ENCODE results near the gene ARL6IP4.

The ARL6IP4 gene

GRCh38 chr12:122990961-122991622 is 10.6 kb downstream of the ARL6IP4 start:
- Histone ChIP-seq H3K4me3 (ENCODE audit: low read length) (no peak overlapping the region), H2AFZ (ENCODE audit: low read length) (no peak overlapping the region), H3K79me2 (ENCODE audit: low read length) (no peaks in the 10 kb centered on the region), H3K36me3 (replicated peaks; ENCODE audit: insufficient read depth, low read length) (no peaks in the 10 kb centered on the region), H3K9me3 (replicated peaks; ENCODE audit: insufficient read depth, low read length) (no peaks in the 10 kb centered on the region), H3K9me2 (replicated peaks; ENCODE audit: insufficient read depth, low read length) (no peaks in the 10 kb centered on the region), H3K4me2 (ENCODE audit: low read depth, low read length) (no peak overlapping the region), H3K9ac (ENCODE audit: low read length) (no peak overlapping the region), H3F3A (ENCODE audit: insufficient read depth, low read length) (no peaks in the 10 kb centered on the region), H3K4me1 (ENCODE audit: low read length) (no peaks in the 10 kb centered on the region), H3K27me3 (replicated peaks; ENCODE audit: insufficient read depth, low read length) (no peaks in the 10 kb centered on the region), H3K27ac (ENCODE audit: low read length) (no peak overlapping the region), H4K20me1 (ENCODE audit: insufficient read depth, low read length) (no peaks in the 10 kb centered on the region)
- TF ChIP-seq EZH2 (optimal IDR thresholded peaks at IDR 0.05; ENCODE audit: low read depth, low read length), result no peak
- no peak for TF ChIP-seq EZH2phosphoT487 (IDR thresholded peaks at IDR 0.05; ENCODE audit: low read length)
- DNase-seq, result no peak

DNA sequence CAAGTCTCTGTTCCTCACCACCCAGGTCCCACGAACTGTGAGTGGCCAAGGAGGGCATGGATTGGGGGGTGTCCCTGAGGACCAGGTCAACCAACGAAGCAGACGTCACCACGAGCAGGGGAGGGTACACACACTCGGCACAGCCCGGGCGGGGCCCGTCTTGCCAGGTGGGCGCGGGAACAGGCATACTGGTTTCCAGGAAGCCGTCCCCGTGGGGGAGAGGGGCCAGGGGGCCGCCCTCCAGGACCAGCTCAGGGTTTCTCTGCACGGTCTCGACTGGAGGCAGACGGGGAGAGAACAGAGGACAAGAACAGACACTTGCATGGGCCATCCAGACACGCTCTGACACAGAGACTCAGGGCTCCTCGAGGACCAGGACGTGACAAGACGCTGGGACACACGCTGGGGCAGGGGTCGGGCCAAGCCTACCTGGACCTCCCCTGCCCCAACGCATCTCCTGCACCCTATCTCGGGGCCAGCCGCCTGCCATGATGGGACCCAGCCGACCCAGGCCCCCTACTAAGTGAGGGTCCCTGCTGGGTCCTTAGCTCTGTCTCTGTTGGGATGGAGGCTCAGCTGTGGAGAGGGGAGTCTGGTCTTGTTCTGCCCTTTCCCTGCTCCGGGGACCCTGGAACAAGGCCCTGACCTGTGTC is 11.3 kb downstream of the ARL6IP4 start:
- TF ChIP-seq, protein P1, sequence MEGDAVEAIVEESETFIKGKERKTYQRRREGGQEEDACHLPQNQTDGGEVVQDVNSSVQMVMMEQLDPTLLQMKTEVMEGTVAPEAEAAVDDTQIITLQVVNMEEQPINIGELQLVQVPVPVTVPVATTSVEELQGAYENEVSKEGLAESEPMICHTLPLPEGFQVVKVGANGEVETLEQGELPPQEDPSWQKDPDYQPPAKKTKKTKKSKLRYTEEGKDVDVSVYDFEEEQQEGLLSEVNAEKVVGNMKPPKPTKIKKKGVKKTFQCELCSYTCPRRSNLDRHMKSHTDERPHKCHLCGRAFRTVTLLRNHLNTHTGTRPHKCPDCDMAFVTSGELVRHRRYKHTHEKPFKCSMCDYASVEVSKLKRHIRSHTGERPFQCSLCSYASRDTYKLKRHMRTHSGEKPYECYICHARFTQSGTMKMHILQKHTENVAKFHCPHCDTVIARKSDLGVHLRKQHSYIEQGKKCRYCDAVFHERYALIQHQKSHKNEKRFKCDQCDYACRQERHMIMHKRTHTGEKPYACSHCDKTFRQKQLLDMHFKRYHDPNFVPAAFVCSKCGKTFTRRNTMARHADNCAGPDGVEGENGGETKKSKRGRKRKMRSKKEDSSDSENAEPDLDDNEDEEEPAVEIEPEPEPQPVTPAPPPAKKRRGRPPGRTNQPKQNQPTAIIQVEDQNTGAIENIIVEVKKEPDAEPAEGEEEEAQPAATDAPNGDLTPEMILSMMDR (IDR thresholded peaks at IDR 0.05; ENCODE audit: low read length), result no peak
- TF ChIP-seq EZH2 (optimal IDR thresholded peaks at IDR 0.05; ENCODE audit: low read depth, low read length) (no peak), EZH2phosphoT487 (IDR thresholded peaks at IDR 0.05; ENCODE audit: low read length) (no peak)
- Histone ChIP-seq H3K79me2 (ENCODE audit: low read length) (no peaks in the 10 kb centered on the region), H3K4me1 (ENCODE audit: low read length) (no peaks in the 10 kb centered on the region), H3F3A (ENCODE audit: insufficient read depth, low read length) (no peaks in the 10 kb centered on the region), H3K9me3 (replicated peaks; ENCODE audit: insufficient read depth, low read length) (no peaks in the 10 kb centered on the region), H3K9me2 (replicated peaks; ENCODE audit: insufficient read depth, low read length) (no peaks in the 10 kb centered on the region), H3K4me2 (ENCODE audit: low read depth, low read length) (no peak overlapping the region), H3K27ac (ENCODE audit: low read length) (no peak overlapping the region), H3K9ac (ENCODE audit: low read length) (no peak overlapping the region), H3K4me3 (ENCODE audit: low read length) (no peak overlapping the region), H3K27me3 (replicated peaks; ENCODE audit: insufficient read depth, low read length) (no peaks in the 10 kb centered on the region), H4K20me1 (ENCODE audit: insufficient read depth, low read length) (no peaks in the 10 kb centered on the region), H2AFZ (ENCODE audit: low read length) (no peak overlapping the region), H3K36me3 (replicated peaks; ENCODE audit: insufficient read depth, low read length) (no peaks in the 10 kb centered on the region)
- DNase-seq, result no peak

DNA sequence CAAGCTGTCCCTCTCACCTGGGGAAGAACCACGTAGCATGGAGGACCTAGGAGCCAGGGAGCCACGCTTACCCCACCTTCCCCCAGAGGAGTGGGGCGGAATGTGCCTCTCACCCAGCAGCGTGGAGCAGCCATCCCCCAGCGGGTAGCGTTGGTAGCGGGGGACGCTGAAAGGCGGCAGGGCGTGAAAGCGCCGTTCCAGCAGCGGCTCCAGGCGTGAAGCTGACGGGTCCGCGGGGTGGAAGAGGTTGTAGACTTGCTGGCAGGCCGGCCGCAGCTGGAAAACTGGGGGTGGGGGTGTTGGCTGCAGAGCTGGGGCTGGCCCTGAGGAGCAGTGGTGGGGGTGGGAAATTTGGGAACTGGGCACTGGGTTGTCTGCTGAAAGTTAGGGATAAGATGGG is 11.9 kb downstream of the ARL6IP4 start:
- TF ChIP-seq EZH2phosphoT487 (IDR thresholded peaks at IDR 0.05; ENCODE audit: low read length), result no peak
- no peaks in the 10 kb centered on the region for H3K36me3 ChIP-seq (replicated peaks; ENCODE audit: insufficient read depth, low read length)

GRCh38 chr12:122994140-122994675 is 13.7 kb downstream of the ARL6IP4 start:
- H3K4me2 ChIP-seq (ENCODE audit: low read depth, low read length), result no peak overlapping the region
- H3K9me2 ChIP-seq (replicated peaks; ENCODE audit: insufficient read depth, low read length), result no peaks in the 10 kb centered on the region
- no peak overlapping the region for H2AFZ ChIP-seq (ENCODE audit: low read length)
- no peak for DNase-seq
- H3K4me3 ChIP-seq (ENCODE audit: low read length), result no peak overlapping the region
- no peak overlapping the region for H3K27ac ChIP-seq (ENCODE audit: low read length)
- no peak overlapping the region for H3K9ac ChIP-seq (ENCODE audit: low read length)
- no peaks in the 10 kb centered on the region for H3F3A ChIP-seq (ENCODE audit: insufficient read depth, low read length)
- no peaks in the 10 kb centered on the region for H3K9me3 ChIP-seq (replicated peaks; ENCODE audit: insufficient read depth, low read length)
- H3K36me3 ChIP-seq (replicated peaks; ENCODE audit: insufficient read depth, low read length), result no peaks in the 10 kb centered on the region
- TF ChIP-seq EZH2 (optimal IDR thresholded peaks at IDR 0.05; ENCODE audit: low read depth, low read length) (no peak), EZH2phosphoT487 (IDR thresholded peaks at IDR 0.05; ENCODE audit: low read length) (no peak)
- TF ChIP-seq, protein P1 (IDR thresholded peaks at IDR 0.05; ENCODE audit: low read length), result no peak
- no peaks in the 10 kb centered on the region for H3K27me3 ChIP-seq (replicated peaks; ENCODE audit: insufficient read depth, low read length)
- no peaks in the 10 kb centered on the region for H4K20me1 ChIP-seq (ENCODE audit: insufficient read depth, low read length)
- no peaks in the 10 kb centered on the region for H3K79me2 ChIP-seq (ENCODE audit: low read length)
- H3K4me1 ChIP-seq (ENCODE audit: low read length), result no peaks in the 10 kb centered on the region

More for the DNA sequence above, 11.9 kb downstream of the ARL6IP4 start:
- Histone ChIP-seq H3K4me1 (ENCODE audit: low read length) (no peaks in the 10 kb centered on the region), H2AFZ (ENCODE audit: low read length) (no peak overlapping the region), H3K79me2 (ENCODE audit: low read length) (no peaks in the 10 kb centered on the region), H3F3A (ENCODE audit: insufficient read depth, low read length) (no peaks in the 10 kb centered on the region), H4K20me1 (ENCODE audit: insufficient read depth, low read length) (no peaks in the 10 kb centered on the region), H3K27me3 (replicated peaks; ENCODE audit: insufficient read depth, low read length) (no peaks in the 10 kb centered on the region), H3K4me3 (ENCODE audit: low read length) (no peak overlapping the region), H3K9ac (ENCODE audit: low read length) (no peak overlapping the region), H3K27ac (ENCODE audit: low read length) (no peak overlapping the region), H3K9me3 (replicated peaks; ENCODE audit: insufficient read depth, low read length) (no peaks in the 10 kb centered on the region), H3K4me2 (ENCODE audit: low read depth, low read length) (no peak overlapping the region), H3K9me2 (replicated peaks; ENCODE audit: insufficient read depth, low read length) (no peaks in the 10 kb centered on the region)
- DNase-seq, result no peak

Measured in MM.1S (cell line).